ENCODE results near the gene BCL11A.

The BCL11A gene

DNA sequence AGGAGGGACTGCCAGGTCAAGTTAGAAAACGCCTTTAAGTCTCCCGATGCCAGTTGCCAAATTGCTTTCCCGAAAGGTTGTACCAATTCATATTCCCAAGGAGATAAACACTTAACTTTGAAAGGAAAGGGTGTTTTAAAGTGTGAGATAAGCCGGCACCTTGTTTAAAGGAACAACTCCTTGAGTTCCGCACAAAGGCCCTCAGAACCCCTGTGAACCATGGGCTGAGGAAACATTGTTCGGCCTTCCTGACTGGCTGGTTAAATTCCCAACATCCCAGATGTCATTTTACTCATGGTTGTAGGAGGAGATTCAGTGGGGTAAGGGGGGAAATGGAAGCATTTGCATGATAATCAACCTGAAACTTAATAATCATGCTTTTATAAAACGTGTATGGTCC is 126.6 kb downstream of the BCL11A start:
- TF ChIP-seq EP300 (IDR thresholded peaks at IDR 0.05; ENCODE audit: borderline replicate concordance) (no peak), TCF12 (IDR thresholded peaks at IDR 0.05; ENCODE audit: low read depth) (no peak), EGR1 (IDR thresholded peaks at IDR 0.05) (no peak), NFIC (IDR thresholded peaks at IDR 0.05) (no peak), MAX (IDR thresholded peaks at IDR 0.05) (no peak), YY1 (IDR thresholded peaks at IDR 0.05; ENCODE audit: low read depth) (no peak), RAD21 (IDR thresholded peaks at IDR 0.05; ENCODE audit: low read depth) (no peak)
- TF ChIP-seq, protein P1, sequence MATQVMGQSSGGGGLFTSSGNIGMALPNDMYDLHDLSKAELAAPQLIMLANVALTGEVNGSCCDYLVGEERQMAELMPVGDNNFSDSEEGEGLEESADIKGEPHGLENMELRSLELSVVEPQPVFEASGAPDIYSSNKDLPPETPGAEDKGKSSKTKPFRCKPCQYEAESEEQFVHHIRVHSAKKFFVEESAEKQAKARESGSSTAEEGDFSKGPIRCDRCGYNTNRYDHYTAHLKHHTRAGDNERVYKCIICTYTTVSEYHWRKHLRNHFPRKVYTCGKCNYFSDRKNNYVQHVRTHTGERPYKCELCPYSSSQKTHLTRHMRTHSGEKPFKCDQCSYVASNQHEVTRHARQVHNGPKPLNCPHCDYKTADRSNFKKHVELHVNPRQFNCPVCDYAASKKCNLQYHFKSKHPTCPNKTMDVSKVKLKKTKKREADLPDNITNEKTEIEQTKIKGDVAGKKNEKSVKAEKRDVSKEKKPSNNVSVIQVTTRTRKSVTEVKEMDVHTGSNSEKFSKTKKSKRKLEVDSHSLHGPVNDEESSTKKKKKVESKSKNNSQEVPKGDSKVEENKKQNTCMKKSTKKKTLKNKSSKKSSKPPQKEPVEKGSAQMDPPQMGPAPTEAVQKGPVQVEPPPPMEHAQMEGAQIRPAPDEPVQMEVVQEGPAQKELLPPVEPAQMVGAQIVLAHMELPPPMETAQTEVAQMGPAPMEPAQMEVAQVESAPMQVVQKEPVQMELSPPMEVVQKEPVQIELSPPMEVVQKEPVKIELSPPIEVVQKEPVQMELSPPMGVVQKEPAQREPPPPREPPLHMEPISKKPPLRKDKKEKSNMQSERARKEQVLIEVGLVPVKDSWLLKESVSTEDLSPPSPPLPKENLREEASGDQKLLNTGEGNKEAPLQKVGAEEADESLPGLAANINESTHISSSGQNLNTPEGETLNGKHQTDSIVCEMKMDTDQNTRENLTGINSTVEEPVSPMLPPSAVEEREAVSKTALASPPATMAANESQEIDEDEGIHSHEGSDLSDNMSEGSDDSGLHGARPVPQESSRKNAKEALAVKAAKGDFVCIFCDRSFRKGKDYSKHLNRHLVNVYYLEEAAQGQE (IDR thresholded peaks at IDR 0.05; ENCODE audit: low read depth): no peak

DNA sequence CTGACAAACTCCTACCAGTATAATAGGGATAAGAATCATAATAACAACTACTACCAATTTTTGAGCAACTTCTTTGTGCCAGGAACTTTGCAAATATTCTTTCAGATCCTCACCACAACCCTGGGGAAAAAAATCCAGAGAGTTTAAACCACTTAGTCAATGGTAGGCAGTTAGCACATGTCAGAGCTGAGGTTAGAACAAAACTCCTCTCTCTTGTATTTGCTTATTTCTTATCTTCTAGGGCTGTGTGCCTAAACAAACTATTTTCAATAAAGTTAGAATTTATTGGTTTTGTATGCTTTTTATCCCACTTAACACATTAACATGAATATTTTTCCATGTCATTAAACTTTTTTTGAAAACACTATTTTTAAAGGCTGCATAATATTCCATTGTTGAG is 127.1 kb downstream of the BCL11A start:
- TF ChIP-seq USF1 (IDR thresholded peaks at IDR 0.05) (no peak), FOXM1 (IDR thresholded peaks at IDR 0.05; ENCODE audit: borderline replicate concordance, low read depth) (no peak), TAF1 (IDR thresholded peaks at IDR 0.05; ENCODE audit: low read depth) (no peak), ZBTB7A (IDR thresholded peaks at IDR 0.05; ENCODE audit: low read depth) (no peak), RAD21 (IDR thresholded peaks at IDR 0.05; ENCODE audit: low read depth) (no peak), TEAD4 (IDR thresholded peaks at IDR 0.05) (no peak), CEBPB (IDR thresholded peaks at IDR 0.05) (no peak), YY1 (IDR thresholded peaks at IDR 0.05; ENCODE audit: low read depth) (no peak), TCF12 (IDR thresholded peaks at IDR 0.05; ENCODE audit: low read depth) (no peak), NFIC (IDR thresholded peaks at IDR 0.05) (no peak), EGR1 (IDR thresholded peaks at IDR 0.05) (no peak), MAX (IDR thresholded peaks at IDR 0.05) (no peak), EP300 (IDR thresholded peaks at IDR 0.05; ENCODE audit: borderline replicate concordance) (no peak), CREB1 (IDR thresholded peaks at IDR 0.05; ENCODE audit: low read depth) (no peak)
- TF ChIP-seq, protein P1 (IDR thresholded peaks at IDR 0.05; ENCODE audit: low read depth): no peak

- TF ChIP-seq USF1 (IDR thresholded peaks at IDR 0.05): no peak
- TF ChIP-seq RAD21 (IDR thresholded peaks at IDR 0.05; ENCODE audit: low read depth): no peak
- no peak for TF ChIP-seq TCF12 (IDR thresholded peaks at IDR 0.05; ENCODE audit: low read depth)
- TF ChIP-seq NFIC (IDR thresholded peaks at IDR 0.05): no peak
- no peak for TF ChIP-seq FOXM1 (IDR thresholded peaks at IDR 0.05; ENCODE audit: borderline replicate concordance, low read depth)
- TF ChIP-seq CREB1 (IDR thresholded peaks at IDR 0.05; ENCODE audit: low read depth): no peak
Observed at GRCh38 chr2:60424233-60424632, 129.2 kb downstream of the BCL11A start.

GRCh38 chr2:60423505-60423904 is 129.9 kb downstream of the BCL11A start:
- TF ChIP-seq USF1 (IDR thresholded peaks at IDR 0.05) (no peak), TEAD4 (IDR thresholded peaks at IDR 0.05) (no peak), YY1 (IDR thresholded peaks at IDR 0.05; ENCODE audit: low read depth) (no peak), ZBTB7A (IDR thresholded peaks at IDR 0.05; ENCODE audit: low read depth) (no peak), NFIC (IDR thresholded peaks at IDR 0.05) (no peak), CREB1 (IDR thresholded peaks at IDR 0.05; ENCODE audit: low read depth) (no peak), MAX (IDR thresholded peaks at IDR 0.05) (no peak), RAD21 (IDR thresholded peaks at IDR 0.05; ENCODE audit: low read depth) (no peak)

- TF ChIP-seq TEAD4 (IDR thresholded peaks at IDR 0.05) (no peak), FOXM1 (IDR thresholded peaks at IDR 0.05; ENCODE audit: borderline replicate concordance, low read depth) (no peak), CREB1 (IDR thresholded peaks at IDR 0.05; ENCODE audit: low read depth) (no peak), EGR1 (IDR thresholded peaks at IDR 0.05) (no peak), CEBPB (IDR thresholded peaks at IDR 0.05) (no peak), RAD21 (IDR thresholded peaks at IDR 0.05; ENCODE audit: low read depth) (no peak), ZBTB7A (IDR thresholded peaks at IDR 0.05; ENCODE audit: low read depth) (no peak), MAX (IDR thresholded peaks at IDR 0.05) (no peak)
- TF ChIP-seq, protein P1 (IDR thresholded peaks at IDR 0.05; ENCODE audit: low read depth): no peak
Observed at GRCh38 chr2:60422826-60423483, 130.5 kb downstream of the BCL11A start.

Data from Ishikawa (cell line).